GM06990 (cell line): ENCODE data around the gene TAS2R7.
"Not testable (repeated sequence)": the region's sequence is repeated elsewhere in the genome, so short reads cannot be mapped to it uniquely, and the experiment has no call there.

Experiments
- DNase-seq: peaks from one replicate; pipeline ENCODE4 v3.0.0-alpha.2; 2011; ENCODE audit not compliant: insufficient read length; ENCODE audit errors: extremely low read depth
- H3K27me3 ChIP-seq: replicated peaks from 2 replicates; pipeline ENCODE4 v1.6.0; 2011; ENCODE audit warnings: low read length; ENCODE audit not compliant: control insufficient read depth, insufficient read depth
- H3K36me3 ChIP-seq: 2 replicates; pipeline ENCODE4 v1.5.1; 2011; ENCODE audit warnings: low read length; ENCODE audit not compliant: control insufficient read depth, insufficient read depth
- H3K4me3 ChIP-seq: replicated peaks from 2 replicates; pipeline ENCODE4 v1.5.1; 2011; ENCODE audit warnings: low read depth, mild to moderate bottlenecking, control low read depth, low read length
- TF ChIP-seq, protein P1 (sequence below): IDR thresholded peaks from 2 replicates; pipeline ENCODE4 v1.5.1; 2011; ENCODE audit warnings: low read length, control low read depth, mild to moderate bottlenecking, inconsistent platforms; ENCODE audit not compliant: insufficient read depth, poor library complexity, severe bottlenecking

The TAS2R7 gene

DNA sequence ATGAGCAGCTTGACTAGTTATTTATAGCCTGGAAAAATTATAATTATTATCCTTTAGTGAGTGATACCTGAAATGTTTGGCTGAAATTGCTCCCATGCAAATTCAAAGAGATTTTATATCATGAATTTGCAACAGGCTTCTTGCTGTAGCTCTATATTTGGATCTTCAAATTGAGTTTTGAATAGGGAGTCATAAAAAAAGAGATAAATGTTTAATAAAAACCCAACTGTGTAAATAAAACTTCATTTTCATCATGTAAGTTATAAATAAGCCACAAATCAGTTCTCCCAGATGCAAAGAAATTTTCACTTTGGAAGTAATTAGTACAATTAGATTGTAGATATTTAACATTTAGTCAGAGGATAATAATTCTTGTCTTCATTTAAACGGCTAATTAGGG lies 4.8 kb upstream of the TAS2R7 start, which contains the start of gene TAS2R8:
TSS of gene TAS2R8 (minus strand) at position 101 of the 400 bp plus-strand sequence. CDS start 306 bp downstream, outside the sequence.
- Histone ChIP-seq H3K27me3 (no peaks in the 10 kb centered on the region), H3K36me3 (no peaks in the 10 kb centered on the region), H3K4me3 (no peak within 1 kb of the TSS)
- DNase-seq: no peak
- TF ChIP-seq, protein P1, sequence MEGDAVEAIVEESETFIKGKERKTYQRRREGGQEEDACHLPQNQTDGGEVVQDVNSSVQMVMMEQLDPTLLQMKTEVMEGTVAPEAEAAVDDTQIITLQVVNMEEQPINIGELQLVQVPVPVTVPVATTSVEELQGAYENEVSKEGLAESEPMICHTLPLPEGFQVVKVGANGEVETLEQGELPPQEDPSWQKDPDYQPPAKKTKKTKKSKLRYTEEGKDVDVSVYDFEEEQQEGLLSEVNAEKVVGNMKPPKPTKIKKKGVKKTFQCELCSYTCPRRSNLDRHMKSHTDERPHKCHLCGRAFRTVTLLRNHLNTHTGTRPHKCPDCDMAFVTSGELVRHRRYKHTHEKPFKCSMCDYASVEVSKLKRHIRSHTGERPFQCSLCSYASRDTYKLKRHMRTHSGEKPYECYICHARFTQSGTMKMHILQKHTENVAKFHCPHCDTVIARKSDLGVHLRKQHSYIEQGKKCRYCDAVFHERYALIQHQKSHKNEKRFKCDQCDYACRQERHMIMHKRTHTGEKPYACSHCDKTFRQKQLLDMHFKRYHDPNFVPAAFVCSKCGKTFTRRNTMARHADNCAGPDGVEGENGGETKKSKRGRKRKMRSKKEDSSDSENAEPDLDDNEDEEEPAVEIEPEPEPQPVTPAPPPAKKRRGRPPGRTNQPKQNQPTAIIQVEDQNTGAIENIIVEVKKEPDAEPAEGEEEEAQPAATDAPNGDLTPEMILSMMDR: no peak

DNA sequence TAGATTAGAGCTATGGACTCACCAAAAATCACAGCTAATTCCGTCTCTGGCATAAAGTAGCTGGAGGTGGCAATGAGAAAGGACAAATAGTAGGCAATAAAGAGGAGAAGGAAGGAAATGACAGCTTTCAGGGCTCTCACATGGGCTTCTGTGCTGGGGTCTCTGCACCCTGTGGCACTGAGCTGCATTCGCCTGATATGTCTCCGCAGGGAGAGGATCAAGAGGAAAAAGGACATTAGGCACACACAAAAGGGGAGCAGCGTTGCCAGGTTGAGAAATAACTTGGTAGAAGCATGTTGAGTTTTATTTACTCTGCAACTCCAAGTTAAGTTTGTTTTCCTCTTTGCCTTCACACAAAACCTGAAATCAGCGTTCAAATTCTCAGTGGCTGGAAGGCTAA lies 686 bp downstream of the TAS2R7 start:
- no peaks in the 10 kb centered on the region for H3K36me3 ChIP-seq
- DNase-seq: no peak
- no peaks in the 10 kb centered on the region for H3K27me3 ChIP-seq
- H3K4me3 ChIP-seq: no peak overlapping the region
- TF ChIP-seq, protein P1: no peak

DNA sequence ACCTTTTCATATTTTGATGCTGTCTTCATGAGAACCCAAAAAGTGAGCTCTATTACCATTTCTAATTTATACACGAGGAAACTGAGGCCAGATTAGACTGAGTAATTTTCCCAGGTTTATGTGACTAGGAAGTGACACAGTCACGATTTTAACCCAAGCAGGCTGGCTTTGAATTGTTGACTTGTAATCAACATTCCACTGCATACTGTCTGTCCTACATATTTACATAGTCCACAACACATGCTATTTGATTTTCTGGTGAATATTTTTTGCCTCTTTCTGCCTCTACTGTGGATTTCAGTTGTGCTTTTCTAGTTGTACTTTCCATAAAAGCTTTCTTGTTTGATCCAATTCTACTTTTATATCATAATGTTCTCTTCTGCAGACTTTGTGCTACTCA lies 8.2 kb downstream of the TAS2R7 start:
- TF ChIP-seq, protein P1: no peak
- H3K36me3 ChIP-seq: no peaks in the 10 kb centered on the region
- H3K27me3 ChIP-seq: no peaks in the 10 kb centered on the region
- no peak overlapping the region for H3K4me3 ChIP-seq
- DNase-seq: no peak

DNA sequence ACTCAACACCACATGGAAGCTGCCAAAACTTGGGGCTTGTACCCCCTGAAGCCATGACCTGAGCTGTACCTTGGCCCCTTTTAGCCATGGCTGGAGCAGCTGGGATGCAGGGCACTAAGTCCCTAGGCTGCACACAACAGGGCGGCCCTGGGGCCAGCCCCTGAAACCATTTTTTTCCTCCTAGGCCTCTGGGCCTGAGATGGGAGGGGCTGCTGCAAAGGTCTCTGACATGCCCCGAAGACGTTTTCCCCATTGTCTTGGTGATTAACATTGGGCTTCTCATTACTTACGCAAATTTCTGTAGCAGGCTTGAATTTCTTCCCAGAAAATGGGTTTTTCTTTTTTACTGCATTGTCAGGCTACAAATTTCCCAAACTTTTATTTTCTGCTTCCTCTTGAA lies 10.7 kb downstream of the TAS2R7 start:
- not testable (repeated sequence) for H3K27me3 ChIP-seq, DNase-seq, H3K4me3 ChIP-seq, H3K36me3 ChIP-seq

GRCh38 chr12:10783252-10783651 lies 19.2 kb downstream of the TAS2R7 start:
- no peak for DNase-seq
- TF ChIP-seq, protein P1: no peak

GRCh38 chr12:10779103-10779502 lies 23.3 kb downstream of the TAS2R7 start:
- Histone ChIP-seq H3K4me3 (no peak overlapping the region), H3K36me3 (no peaks in the 10 kb centered on the region), H3K27me3 (no peaks in the 10 kb centered on the region)
- DNase-seq: no peak
- TF ChIP-seq, protein P1: no peak

More at GRCh38 chr12:10783252-10783651, 19.2 kb downstream of the TAS2R7 start:
- Histone ChIP-seq H3K4me3 (no peak overlapping the region), H3K36me3 (no peaks in the 10 kb centered on the region), H3K27me3 (no peaks in the 10 kb centered on the region)
